ENCODE results near the gene NRP2. TPM values are rescaled to one million over a fixed set of nuclear protein-coding genes. Genes with fewer than 3 reads are reported as not detected.

Gene NRP2
- total RNA-seq, 1 donor from 2014 or later, result 9.7 TPM

DNA sequence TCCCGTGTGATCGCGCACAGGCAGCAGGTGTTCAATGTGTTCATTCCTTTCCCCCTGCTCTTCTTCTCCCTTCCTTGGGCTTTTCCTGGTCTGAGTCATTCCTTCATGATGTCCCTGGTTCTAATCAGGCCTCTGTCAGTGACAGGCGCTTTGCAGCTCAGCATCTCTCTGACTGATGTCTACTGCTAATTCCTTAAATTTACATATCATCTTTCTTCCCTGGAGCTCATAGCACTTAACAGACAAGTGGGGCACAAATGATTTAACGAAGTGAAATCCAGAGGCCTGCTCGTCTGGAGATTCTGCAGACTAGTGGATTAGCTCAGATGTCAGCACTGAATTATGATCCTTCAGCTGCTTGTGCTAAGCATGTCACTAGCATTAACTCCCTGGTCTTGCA, 77.9 kb downstream of the NRP2 start:
- intact Hi-C loops (cut with micrococcal nuclease), result loop anchor here (10.0 kb wide), 1 partner anchor 185 kb away; no protein-coding TSS in a partner anchor
- ATAC-seq (no peak), DNase-seq (no peak)

DNA sequence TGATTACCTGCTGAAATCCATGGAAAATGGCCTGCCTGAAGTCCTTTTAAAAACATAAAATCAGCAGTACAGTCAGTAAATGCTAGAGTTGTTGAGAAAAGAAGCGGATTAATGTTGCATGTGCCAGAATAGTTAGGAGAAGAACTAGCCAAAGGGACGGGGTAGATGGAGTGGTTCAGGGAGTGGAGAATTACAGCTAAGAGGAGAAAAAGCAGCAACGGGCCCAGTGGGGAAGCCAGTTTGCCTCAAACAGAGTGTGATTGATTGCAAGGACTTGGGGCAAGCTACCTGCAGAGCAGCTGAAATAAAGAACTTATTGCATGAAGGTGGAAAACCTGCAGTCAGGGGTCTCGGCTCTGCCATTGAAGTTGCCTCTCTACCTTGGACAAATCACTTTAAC, 79.1 kb downstream of the NRP2 start:
- ATAC-seq, result no peak
- no peak for DNase-seq
- intact Hi-C loops (cut with micrococcal nuclease), result loop anchor here (10.0 kb wide), 1 partner anchor 183 kb away; no protein-coding TSS in a partner anchor

DNA sequence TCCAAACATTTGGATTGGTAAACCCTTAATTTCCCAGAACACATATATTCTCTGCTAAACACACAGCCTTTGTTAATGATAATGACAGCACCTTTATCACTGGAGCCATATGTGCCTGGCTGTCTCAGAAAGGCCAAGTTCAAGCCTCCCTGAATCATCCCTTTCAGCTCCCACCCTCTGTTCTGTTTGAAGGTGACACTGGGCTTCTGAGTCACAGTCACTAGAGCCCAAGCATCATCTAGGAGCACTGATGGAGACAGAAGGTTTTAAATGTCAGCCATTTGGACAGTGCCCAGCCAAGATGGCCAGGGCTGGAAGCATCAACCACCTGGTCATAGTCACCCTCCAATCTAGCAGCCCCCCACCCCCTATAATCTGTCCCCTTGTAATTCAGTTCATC, 80.6 kb downstream of the NRP2 start:
- ATAC-seq, result no peak
- intact Hi-C loops (cut with micrococcal nuclease), result loop anchor here (10.0 kb wide), 1 partner anchor 182 kb away; no protein-coding TSS in a partner anchor
- DNase-seq, result no peak

DNA sequence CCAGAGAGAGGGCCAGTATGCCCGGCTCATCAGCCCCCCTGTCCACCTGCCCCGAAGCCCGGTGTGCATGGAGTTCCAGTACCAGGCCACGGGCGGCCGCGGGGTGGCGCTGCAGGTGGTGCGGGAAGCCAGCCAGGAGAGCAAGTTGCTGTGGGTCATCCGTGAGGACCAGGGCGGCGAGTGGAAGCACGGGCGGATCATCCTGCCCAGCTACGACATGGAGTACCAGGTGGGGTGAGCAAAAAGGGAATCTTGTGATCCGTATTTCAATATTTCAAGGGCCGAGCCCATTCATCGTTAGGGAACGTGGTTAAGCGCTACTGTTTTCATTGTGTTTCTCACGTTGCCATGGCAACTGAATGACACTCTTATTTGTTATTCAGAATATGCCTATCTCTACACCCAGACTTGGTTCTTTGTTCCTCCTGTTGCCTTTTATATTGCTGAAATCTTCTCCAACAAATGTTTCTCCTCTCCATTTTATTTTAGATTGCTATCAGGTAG, 81.5 kb downstream of the NRP2 start:
- peak; percentile 56 for DNase-seq
- intact Hi-C loops (cut with micrococcal nuclease), result loop anchor here (10.0 kb wide), 1 partner anchor 181 kb away; no protein-coding TSS in a partner anchor
- ATAC-seq, result no peak

GRCh38 chr2:205764270-205764746, 82.0 kb downstream of the NRP2 start:
- intact Hi-C loops (cut with micrococcal nuclease), result loop anchor here (10.0 kb wide), 1 partner anchor 180 kb away; no protein-coding TSS in a partner anchor
- DNase-seq, result no peak
- ATAC-seq, result no peak

- DNase-seq (no peak), ATAC-seq (no peak)
- intact Hi-C loops (cut with micrococcal nuclease), result loop anchor here (10.0 kb wide), 1 partner anchor 180 kb away; no protein-coding TSS in a partner anchor
These were observed 82.8 kb downstream of the NRP2 start for GRCh38 chr2:205765151-205765550.

- intact Hi-C loops (cut with micrococcal nuclease), result loop anchor here (10.0 kb wide), 1 partner anchor 178 kb away; no protein-coding TSS in a partner anchor
- ATAC-seq (peak; percentile 23), DNase-seq (peak; percentile 69)
These were observed 84.6 kb downstream of the NRP2 start for GRCh38 chr2:205766779-205767359.

- intact Hi-C loops (cut with micrococcal nuclease), result loop anchor here (10.0 kb wide), 1 partner anchor 177 kb away; no protein-coding TSS in a partner anchor
- ATAC-seq (peak; percentile 73), DNase-seq (no peak)
These were observed 85.3 kb downstream of the NRP2 start for GRCh38 chr2:205767617-205768016.

GRCh38 chr2:205768341-205768740, 86.0 kb downstream of the NRP2 start:
- intact Hi-C loops (cut with micrococcal nuclease), result loop anchor here (10.0 kb wide), 1 partner anchor 176 kb away; no protein-coding TSS in a partner anchor
- peak; percentile 92 for ATAC-seq
- DNase-seq, result peak; percentile 51

GRCh38 chr2:205768815-205769494, 86.7 kb downstream of the NRP2 start:
- ATAC-seq (no peak), DNase-seq (no peak)
- intact Hi-C loops (cut with micrococcal nuclease), result loop anchor here (10.0 kb wide), 1 partner anchor 176 kb away; no protein-coding TSS in a partner anchor

- ATAC-seq, result no peak
- intact Hi-C loops (cut with micrococcal nuclease), result loop anchor here (10.0 kb wide), 1 partner anchor 175 kb away; no protein-coding TSS in a partner anchor
- no peak for DNase-seq
These were observed 87.2 kb downstream of the NRP2 start for GRCh38 chr2:205769495-205769850.

- DNase-seq (no peak), ATAC-seq (no peak)
- intact Hi-C loops (cut with micrococcal nuclease), result loop anchor here (10.0 kb wide), 1 partner anchor 175 kb away; no protein-coding TSS in a partner anchor
These were observed 87.6 kb downstream of the NRP2 start for GRCh38 chr2:205769879-205770278.

- ATAC-seq (no peak), DNase-seq (no peak)
- intact Hi-C loops (cut with micrococcal nuclease), result no loop called here
These were observed 88.3 kb downstream of the NRP2 start for GRCh38 chr2:205770577-205770976.

DNA sequence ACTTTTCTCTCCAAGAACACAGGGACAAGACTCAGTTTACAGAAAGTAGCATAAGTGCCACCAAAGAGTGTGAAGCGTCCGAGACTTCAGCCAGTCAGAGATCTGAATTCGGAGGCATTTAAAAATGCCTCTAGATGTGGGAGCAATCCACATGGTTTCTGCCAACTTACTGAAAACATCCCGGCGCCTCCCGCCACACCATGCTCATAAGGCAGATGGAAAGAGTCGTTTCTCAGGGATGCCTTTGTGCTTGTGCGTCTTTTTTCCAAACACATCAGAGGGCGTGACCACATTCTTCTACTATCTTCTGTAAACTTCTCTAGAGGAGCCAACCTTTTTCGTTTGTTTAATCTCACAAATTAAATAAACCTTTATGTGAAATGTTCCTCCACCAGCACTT, 88.7 kb downstream of the NRP2 start:
- ATAC-seq (no peak), DNase-seq (no peak)
- intact Hi-C loops (cut with micrococcal nuclease), result no loop called here

DNA sequence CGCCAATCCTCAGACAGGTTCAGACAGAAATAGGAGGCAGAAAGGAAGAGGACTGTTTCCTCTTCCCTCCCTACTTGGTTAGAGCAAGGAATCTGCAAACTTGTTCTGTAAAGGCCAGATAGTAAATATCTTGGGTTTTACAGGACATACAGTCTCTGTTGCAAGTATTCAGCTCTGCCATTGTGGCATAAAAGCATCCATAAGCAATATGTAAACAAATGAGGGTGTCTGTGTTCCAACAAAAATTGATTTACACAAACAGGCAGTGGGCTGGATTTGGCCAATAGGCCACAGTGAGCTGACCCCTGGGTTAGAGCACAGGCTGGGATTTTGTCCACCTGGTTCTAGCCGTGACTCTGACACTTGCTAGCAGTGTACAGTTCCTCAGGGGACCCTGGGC, 89.4 kb downstream of the NRP2 start:
- intact Hi-C loops (cut with micrococcal nuclease), result no loop called here
- no peak for ATAC-seq

GRCh38 chr2:205772983-205773382, 90.7 kb downstream of the NRP2 start:
- no peak for ATAC-seq
- intact Hi-C loops (cut with micrococcal nuclease), result no loop called here
- no peak for DNase-seq

More for the DNA sequence above, 89.4 kb downstream of the NRP2 start:
- no peak for DNase-seq

DNA sequence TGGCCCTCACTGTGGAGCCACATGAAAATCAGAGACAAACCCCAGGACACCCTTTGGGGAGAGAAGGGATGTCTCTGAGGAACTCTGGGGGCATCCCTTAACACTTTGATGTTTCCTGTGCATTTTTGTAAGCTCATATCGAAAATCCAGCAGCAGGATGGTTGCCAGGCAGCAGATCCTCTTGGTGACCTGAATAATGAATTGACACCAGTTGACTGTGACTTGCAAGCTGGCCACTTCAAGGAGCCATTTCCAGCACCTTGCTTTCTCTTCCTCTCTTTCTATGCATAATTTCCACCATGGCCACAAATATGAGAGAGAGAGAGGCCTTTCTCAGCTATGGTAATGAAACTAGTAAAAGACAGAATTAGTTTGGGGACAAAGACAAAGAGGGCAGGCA, 91.7 kb downstream of the NRP2 start:
- DNase-seq (no peak), ATAC-seq (no peak)
- intact Hi-C loops (cut with micrococcal nuclease), result loop anchor here (2.0 kb wide), 1 partner anchor 109 kb away; no protein-coding TSS in a partner anchor

DNA sequence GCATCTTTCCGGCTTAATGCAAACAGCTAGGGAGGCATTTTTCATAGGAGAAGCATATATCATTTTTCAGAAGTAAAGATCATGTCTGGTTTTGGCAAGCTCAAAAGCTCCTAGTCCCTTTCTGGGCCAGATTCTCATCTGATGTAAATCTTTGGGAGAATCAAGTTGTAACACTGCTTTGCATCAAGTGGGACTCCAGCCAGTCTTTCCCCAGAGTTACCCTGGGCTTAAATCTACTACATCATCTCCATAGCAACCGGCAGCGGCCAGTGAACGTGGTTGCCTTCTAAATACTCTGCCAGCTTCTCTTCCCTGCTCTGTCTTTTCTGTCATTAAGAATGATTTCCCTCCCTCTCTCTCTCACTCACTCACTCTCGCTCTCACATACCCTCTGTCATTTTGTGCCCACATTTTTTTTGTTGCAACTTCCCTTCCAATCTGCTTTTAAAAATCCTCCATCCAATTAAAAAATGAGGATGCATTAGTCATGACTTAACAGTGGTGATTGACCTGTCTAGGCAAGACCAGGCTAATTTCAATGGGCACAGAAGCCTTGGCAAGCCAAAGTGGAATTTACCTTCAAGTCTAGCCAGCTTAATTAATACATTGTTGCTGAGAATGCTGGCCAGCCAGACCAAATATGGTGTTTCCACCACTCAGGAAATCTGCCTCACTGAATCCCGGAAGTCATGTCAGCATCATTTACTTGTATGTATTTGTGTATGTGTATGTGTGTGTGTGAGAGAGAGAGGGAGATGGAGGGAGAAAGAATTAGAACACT, 93.0 kb downstream of the NRP2 start:
- intact Hi-C loops (cut with micrococcal nuclease), result loop anchor here (2.0 kb wide), 1 partner anchor 108 kb away; no protein-coding TSS in a partner anchor
- ATAC-seq (no peak), DNase-seq (no peak)

DNA sequence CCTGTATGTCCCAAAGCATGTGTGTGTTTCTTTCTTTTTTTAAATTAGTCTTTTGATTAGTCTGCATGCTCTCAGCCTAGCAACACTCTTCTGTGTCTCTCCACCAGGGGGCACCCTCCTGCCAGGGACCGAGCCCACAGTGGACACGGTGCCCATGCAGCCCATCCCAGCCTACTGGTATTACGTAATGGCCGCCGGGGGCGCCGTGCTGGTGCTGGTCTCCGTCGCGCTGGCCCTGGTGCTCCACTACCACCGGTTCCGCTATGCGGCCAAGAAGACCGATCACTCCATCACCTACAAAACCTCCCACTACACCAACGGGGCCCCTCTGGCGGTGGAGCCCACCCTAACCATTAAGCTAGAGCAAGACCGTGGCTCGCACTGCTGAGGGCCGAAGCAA, 93.8 kb downstream of the NRP2 start:
- DNase-seq, result peak; percentile 73
- intact Hi-C loops (cut with micrococcal nuclease), result no loop called here
- peak; percentile 79 for ATAC-seq
